ENCODE data around the gene TBL1XR1.
"Not testable (repeated sequence)": the region's sequence is repeated elsewhere in the genome, so short reads cannot be mapped to it uniquely, and the experiment has no call there.

The TBL1XR1 gene

DNA sequence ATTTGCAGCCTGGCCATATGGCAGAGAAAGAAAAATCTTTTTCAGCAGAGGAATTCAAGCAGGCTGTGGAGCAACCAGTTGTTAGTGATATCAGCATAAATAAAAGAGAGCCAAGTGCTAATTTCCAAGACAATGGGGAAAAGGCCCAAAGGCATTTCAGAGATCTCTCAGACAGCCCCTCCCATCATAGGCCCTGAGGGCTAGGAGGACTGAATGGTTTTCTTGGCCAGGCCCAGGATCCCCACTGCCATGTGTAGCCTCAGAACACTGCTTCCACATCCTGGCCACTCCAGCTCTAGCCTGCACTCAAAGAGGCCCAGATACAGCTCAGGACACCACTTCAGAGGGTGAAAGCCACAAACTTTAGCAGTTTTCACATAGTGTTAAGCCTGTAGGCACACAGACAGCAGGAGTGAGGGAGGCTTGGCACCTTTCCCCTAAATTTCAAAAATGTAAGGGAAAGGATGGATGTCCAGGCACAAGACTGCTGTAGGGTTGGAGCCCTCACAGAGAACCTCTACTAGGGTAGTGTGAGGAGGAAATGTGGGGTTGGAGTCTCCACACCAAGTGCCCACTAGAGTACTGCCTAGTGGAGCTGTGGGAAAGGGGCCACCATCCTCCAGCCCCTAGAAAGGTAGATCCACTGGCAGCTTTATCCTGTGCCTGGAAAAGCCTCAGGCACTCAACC, 191.4 kb downstream of the TBL1XR1 start:
- DNase-seq, result no peak

DNA sequence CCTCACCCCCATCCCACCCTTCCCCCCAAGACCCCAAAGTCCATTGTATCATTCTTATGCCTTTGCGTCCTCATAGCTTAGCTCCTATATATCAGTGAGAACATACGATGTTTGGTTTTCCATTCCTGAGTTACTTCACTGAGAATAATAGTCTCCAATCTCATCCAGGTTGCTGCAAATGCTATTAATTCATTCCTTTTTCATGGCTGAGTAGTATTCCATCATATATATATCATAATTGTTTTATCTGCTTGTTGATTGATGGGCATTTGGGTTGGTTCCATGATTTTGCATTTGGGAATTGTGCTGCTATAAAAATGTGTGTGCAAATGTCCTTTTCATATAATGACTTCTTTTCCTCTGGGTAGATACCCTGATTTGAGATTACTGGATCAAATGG, 197.1 kb downstream of the TBL1XR1 start:
- DNase-seq, result not testable (repeated sequence)

DNA sequence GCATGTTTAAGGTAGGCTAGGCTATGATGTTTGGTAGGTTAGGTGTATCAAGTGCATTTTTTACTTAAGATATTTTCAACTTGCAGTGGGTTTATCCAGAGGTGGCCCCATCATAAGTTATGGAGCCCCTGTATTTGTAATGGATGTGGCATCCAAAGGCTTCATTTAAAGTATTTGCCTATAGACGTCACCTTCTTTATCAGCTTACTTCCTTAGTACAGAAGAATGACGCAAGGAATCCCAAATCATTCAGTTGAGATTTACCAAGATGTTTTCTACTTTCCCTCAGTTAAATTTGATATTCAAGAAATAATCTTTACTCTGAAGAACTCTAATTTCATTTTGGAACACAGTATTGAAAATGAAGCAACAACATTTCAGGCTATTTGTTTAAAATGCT, 201.3 kb downstream of the TBL1XR1 start:
- no peak for DNase-seq

DNA sequence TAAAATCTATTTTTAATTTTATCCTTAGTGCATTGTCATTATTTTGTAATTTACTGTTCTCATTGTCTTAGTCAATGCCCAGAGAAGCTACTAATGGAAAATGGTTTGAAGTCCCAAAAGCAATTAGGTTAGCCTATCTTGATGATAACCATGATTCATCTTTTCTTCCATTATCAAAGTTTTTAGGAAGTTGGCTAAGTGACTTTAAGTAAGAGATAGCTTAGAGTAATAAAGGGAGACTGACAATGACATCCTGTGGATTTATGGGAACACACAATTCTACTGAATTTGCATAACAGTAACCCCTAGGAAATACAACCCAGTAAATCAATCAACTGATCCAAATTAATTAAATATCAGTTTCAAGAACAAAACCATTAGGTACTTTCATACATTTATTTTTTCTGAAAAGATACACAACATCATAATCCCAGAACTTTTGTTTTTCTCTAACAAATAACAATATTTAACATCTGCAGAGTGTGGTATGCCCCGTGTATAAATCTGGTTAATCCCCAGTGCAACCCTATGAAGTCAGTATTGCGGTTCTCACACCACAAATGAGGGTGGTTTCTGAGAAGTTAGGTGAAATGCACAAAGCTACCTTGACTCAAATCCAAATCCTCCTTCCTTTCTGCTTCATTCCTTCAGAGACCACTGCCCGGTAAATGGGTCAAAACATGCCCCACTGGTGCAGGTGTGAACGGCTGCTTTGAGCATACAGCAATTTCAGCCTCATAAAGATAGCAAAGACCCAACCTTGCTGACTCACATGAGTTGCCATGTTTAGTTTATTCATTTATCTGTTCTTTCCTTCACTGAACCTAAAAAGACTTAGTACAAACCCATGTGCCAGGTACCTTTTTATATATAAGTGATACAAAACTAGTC, 202.1 kb downstream of the TBL1XR1 start:
- no peak for DNase-seq

DNA sequence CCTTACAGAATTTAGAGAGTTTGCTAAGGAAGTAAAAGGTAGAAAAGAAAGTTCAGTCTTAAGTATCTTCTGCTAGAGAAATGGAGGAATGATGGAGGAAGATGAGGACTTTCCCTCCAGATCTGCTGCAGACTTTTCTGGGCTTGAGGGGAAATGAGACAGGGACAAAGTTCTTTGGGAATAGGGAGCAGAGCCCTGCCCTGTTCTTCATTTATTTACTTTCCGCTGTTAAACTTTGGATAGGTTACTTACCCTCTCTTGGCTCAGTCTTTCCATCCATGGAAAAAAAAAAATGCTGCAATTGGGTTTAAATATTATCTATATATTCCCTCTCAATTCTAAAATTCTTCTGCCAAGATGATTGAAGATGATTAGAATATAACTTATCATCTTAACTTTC, 202.9 kb downstream of the TBL1XR1 start:
- no peak for DNase-seq

DNA sequence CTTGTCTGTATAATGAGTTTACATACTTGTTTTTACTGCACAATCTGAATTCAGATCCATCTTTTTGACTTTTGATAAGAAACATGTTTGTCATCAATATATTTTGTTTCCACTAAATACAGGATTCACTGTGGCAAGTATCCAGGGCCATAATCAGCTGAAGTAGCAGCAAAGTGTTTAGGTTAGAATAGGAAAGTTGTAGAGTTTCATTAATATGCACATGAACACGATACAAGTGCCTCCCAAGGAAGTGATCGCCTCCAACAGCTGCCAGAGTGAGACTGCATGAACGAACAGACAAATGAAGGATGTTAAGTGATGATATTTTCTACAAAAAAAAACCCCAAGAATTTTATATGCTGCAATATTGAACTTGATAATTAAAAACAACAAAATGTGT, 204.3 kb downstream of the TBL1XR1 start:
- no peak for DNase-seq

DNA sequence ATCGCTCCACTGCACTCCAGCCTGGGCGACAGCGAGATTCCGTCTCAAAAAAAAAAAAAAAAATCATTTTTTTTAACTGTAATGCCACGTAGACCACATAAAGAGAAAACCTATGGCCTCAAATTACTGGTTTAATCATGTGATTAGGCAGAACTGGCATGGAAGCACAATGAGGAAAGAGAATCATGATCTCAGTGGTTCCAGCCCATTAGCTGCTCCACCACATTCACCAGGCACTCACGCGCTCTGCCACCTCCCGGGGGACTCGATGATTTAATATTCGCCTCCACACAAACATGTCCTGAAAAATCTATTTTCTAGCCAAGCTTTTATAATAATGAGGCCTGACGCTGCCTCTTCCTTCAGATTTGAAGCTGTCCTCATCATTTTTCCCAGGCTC, 204.7 kb downstream of the TBL1XR1 start:
- DNase-seq, result no peak

DNA sequence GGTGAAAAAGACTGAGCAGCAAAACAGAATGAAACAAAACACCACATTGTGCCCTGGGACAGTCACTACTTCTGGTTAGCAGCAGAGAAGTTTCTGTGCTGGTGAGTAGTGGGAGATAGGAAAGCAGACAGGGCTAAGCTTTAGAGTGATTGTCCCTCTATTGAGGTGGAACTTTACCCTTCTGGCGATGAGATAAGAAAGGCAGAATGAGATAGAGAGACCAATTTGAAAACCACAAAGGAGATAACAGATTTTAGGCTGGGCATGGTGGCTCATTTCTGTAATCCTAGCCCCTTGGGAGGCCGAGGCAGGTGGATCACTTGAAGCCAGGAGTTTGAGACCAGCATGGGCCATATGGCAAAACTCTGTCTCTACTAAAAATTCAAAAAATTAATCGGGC, 208.5 kb downstream of the TBL1XR1 start:
- no peak for DNase-seq

DNA sequence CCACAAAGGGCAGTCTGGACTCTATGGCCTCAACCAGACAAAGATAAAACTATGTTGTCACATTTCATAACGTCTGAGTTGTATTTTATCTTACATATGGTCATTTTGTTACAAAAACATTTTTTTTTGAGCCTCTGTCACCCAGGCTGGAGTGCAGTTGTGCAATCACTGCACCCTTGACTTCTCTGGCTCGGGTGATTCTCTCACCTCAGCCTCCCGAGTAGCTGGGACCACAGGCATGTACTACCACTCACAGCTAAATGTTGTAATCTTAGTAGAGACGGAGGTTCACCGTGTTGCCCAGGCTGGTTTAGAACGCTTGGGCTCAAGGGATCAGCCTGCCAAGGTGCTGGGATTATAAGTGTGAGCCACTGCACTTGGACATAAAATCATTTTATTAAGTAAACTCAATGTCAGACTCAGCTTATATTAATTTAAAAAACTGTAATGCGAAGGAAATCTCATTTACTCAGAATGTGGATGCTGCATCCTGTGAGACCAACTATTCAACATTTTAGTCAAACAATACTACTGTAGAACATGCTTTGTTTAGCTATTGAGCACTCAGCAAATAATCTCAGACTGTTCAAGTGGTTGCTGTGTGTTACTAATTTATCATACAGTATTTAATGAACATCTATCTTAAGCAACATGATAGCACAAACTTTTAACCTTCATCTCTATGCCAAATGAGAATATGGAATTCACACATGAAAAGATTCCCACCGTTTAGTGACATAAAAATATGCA, 209.2 kb downstream of the TBL1XR1 start:
- no peak for DNase-seq

DNA sequence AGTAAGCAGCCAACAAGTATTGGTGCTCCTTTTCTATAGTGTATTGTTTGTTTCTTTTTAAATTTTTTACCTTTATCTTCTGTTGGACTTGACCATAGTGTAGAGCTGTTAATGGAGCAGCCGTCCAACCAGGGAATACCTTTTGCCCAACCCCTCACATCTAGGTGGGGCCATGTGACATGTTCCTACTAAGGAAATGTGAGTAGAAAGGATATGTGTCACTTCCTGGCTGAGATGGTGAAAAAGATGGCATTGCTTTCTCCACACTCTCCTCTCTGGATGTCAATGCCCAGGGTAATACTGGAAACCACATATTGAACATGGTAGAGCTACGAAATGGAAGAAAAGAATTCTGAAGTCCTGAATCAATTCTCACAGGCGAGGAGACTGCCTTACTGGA, 218.8 kb downstream of the TBL1XR1 start:
- no peak for DNase-seq

DNA sequence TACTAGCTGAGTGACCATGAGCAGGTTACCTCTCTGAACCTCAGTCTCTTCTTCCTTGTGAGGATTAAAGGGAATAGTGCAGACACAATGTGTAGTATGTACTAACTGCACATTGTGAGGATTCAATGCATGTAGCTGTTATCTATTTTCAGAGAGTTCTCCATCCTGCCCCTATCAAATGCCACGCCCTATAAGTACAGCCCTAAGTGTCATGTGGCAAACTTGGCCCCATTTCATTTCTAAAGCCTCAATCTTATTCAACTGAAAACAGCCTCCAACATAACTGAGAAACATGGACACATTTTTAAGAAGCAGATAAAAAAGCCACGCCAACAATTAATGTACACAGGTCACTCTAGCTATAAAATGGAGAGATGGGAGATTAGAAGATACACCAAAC, 220.0 kb downstream of the TBL1XR1 start:
- no peak for DNase-seq

DNA sequence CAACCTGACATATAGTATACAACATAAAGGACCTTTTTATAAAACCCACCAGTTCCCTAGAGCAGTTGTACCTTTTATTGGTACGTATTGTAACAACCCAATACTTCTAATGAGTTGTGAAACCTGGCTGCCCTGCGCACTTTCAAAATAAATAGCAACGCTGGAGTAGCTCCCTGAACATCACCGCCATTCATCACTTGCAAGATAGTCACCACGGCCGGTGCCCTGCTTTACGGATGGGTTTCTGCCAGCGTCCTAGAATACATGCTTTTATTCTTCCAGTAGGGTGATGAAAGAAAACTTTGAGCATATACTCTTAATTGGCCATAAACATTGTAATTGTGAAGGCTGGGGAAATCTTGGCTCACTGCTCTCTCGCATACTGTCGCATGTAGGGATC, 220.7 kb downstream of the TBL1XR1 start:
- no peak for DNase-seq

DNA sequence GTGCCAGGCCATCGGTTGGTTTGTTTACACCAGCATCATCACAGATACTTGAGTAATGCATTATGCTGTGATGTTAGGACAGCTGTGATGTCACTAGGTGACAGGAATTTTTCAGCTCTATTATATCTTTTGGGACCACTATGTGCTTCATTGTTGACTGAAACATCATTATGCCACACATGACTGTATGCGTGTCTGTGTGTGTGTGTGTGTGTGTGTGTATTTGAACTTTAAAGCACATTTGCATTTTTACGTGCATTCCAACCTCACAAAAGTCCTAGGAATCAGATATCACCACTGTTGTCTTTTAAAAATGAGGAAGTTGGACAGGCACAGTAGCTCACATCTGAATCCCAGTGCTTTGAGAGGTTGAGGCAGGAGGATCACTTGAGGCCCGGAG, 223.0 kb downstream of the TBL1XR1 start:
- DNase-seq, result no peak

DNA sequence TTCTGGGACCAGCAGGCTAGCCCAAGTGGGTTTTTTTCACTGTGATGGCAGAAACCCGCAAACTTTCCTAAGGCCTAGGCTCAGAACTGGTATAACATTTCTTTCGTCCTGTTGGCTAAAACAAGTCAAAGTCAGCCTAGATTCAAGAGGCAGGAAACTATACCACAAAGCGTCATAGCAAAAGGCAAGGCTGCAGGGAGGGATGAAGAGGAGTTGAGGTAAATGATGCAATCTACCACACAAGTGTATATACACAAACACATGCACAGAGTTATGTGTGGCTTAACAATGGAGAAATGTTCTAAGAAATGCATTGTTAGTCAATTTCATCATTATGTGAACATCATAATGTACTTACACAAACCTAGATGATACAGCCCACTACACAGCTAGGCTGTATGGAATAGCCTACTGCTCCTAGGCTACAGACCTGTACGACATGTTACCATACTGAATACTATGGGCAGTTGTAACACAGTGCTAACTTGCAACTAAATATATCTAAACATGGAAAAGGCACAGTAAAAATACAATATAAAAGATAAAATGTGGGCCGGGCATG, 225.6 kb downstream of the TBL1XR1 start:
- no peak for DNase-seq

DNA sequence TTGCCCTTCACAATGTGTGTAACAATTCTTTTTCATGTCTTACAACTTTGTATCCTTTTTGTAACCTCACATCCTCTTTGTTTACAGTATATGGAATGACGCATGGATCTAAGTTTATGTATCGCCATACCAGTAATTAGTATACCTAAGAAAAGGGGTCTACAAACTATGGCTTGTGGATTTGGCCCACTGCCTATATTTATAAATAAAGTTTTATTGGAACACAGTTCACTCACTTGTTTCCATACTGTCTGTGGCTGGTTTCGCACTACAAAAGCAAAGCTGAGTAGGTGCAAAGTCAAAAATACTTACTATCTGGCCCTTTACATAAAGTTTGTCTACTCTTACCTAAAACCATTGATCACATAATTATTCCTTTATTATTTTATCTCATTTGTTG, 226.5 kb downstream of the TBL1XR1 start:
- no peak for DNase-seq

DNA sequence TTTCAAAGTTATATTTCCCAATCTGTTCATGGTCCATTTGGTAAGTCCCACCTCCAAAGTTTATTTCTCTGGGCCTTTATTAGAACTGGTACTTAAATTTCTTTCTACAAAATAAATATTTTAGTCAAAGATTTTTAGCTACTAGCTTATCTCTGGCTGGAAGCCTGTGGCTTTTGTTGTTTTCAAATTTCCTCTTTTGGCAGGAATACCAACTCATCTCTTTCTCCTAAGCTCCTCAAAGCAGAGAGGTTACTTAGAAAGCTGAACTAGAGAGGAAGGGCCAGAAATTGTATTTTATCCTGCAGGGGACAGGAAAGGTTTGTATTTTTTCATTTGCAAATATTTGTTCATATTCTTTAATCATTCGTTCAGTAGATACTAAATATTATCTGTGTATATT, 227.8 kb downstream of the TBL1XR1 start:
- no peak for DNase-seq
